ENCODE results near the gene GAR1.
"Not testable (repeated sequence)": the region's sequence is repeated elsewhere in the genome, so short reads cannot be mapped to it uniquely, and the experiment has no call there.

The GAR1 gene

DNA sequence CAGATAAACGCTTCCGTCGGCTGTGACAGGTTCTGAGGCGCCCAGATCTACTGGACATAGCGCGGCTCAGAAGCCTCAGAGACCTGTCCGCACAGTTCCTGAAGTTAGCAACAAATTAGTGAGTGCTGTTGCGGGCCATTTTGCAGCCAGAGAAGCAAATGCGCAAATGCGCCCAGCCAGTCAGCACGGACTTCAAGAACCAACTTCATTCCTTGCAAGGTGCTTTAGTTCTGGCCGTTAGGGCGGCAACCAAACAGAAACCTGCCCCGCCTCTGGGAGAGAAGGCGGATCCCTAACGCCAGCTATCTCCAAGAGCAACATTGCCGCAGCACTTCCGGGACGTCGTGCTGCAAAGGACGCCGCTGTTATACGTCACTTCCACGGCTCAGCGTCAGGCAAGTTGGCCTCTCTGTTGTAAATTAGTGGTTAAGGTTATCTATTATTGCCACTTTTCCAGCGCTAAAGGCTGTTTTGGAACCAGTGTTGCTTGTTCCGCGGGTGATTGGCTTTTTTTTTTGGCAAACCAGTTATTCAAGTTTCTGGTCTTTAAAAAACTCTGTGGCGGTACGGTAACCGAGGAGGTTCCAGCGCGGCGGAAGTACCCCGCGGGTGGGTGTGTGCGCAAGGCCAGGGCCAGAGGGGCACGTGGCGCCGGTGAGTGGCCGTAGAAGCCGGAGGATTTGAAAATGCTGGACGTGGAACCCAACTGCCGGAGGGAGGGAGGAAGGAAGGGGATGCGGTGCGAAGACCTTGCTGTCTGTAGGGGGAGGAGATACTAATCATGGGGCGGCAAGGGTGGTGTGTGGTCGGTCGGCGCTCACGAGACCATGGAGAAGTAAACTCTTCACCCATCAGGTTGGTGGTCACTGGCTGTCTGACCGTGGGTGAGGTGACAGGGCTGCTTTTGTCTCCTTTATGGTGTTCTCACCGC, at the start of gene GAR1:
Gene GAR1, plus strand, starts transcription at position 612 of the 931 bp plus-strand sequence. CDS start 403 bp downstream, outside the sequence.
- Mint-ChIP-seq H3K4me3 (peak within 1 kb of the TSS; percentile 100), H3K36me3 (ENCODE audit: low read depth) (peaks cover 50% of the 10 kb centered on the region), H3K4me1 (ENCODE audit: low read depth) (peaks cover 49% of the 10 kb centered on the region), H3K27me3 (no peaks in the 10 kb centered on the region), H3K27ac (peak within 1 kb of the TSS; percentile 99), H3K9me3 (no peaks in the 10 kb centered on the region)
- peak; percentile 87 for DNase-seq

DNA sequence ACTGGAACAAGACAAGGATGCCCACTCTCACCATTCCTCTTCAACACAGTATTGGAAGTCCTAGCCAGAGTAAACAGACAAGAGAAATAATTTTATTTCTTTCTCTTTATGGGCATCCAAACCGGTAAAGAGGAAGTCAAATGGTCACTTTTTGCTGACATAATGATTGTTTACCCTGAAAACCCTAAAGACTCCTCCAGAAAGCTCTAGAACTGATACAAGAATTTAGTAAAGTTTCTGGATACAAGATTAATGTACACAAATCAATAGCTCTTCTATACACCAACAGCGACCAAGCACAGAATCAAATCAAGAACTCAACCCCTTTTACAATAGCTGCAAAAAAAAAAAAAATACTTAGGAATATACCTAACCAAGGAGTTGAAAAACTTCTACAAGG, 33.5 kb upstream of the GAR1 start:
- not testable (repeated sequence) for H3K27me3 Mint-ChIP-seq; H3K36me3 Mint-ChIP-seq (ENCODE audit: low read depth); H3K27ac Mint-ChIP-seq; H3K4me3 Mint-ChIP-seq; H3K4me1 Mint-ChIP-seq (ENCODE audit: low read depth); DNase-seq; H3K9me3 Mint-ChIP-seq

DNA sequence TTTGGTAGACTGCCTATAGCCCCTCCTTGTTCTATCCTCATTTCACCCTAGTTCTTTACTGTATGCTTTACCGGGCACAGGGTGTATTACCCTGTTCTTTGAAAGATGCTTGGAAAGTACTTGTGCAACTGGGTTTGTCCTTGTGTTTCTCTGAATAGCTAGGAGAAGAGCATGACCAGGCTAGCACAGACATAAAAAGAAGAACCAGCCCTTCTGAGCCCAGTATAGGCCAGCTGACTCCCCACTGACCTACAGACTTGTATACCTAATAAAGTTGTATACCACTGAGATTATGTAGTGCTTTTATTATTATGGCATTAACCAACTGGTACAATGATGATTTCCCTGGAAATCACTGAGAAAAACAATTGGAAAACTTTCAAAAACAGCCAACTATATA, 28.7 kb upstream of the GAR1 start:
- no peak overlapping the region for H3K27ac Mint-ChIP-seq
- peaks cover 2% of the 10 kb centered on the region for H3K36me3 Mint-ChIP-seq (ENCODE audit: low read depth)
- H3K4me1 Mint-ChIP-seq (ENCODE audit: low read depth) = no peaks in the 10 kb centered on the region
- H3K9me3 Mint-ChIP-seq = peaks cover 13% of the 10 kb centered on the region
- no peak for DNase-seq
- H3K27me3 Mint-ChIP-seq = no peaks in the 10 kb centered on the region
- H3K4me3 Mint-ChIP-seq = no peak overlapping the region

DNA sequence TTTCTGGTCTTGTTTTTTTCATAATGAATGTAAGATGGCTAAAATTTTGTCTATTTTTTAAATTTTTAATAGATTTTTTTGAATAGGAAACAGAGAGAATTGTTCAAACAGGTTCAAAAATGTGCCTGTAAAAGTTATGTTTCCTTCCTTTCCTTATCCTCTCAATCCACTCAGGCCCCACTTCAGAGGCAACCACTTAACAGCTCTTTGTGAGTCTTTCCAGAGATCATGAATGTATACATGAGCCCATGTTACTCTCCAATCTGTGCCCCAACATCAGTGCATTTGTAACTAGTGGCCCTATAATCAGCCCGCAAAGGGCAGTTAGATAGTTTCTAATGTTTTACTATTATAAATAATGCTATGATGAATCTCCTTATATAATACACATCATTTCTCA, 27.8 kb upstream of the GAR1 start:
- Mint-ChIP-seq H3K36me3 (ENCODE audit: low read depth) (peaks cover 2% of the 10 kb centered on the region), H3K27me3 (no peaks in the 10 kb centered on the region), H3K4me1 (ENCODE audit: low read depth) (no peaks in the 10 kb centered on the region), H3K27ac (no peak overlapping the region), H3K9me3 (peaks cover 13% of the 10 kb centered on the region), H3K4me3 (no peak overlapping the region)
- no peak for DNase-seq

DNA sequence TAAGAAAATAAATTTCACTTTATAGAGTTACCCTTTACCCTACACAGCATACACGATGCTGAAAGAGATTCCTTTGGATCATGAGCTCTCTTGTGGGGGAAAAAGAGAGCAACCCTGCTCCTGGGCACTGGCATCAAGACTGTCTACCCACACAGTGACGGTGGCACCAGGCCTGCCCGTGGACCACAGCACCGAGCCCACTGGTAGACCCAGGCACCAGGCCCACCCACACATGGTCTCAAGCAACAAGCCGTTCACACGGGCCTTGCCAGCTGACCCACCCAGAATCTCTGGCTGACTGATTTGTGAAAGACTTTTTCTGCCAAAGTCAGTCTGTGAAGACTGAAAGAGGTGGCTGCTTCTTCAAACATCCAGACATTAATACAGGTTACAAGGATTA, 20.5 kb upstream of the GAR1 start:
- DNase-seq = no peak
- no peaks in the 10 kb centered on the region for H3K36me3 Mint-ChIP-seq (ENCODE audit: low read depth)
- no peak overlapping the region for H3K4me3 Mint-ChIP-seq
- H3K9me3 Mint-ChIP-seq = peaks cover 20% of the 10 kb centered on the region
- H3K27ac Mint-ChIP-seq = no peak overlapping the region
- H3K27me3 Mint-ChIP-seq = peaks cover 5% of the 10 kb centered on the region
- H3K4me1 Mint-ChIP-seq (ENCODE audit: low read depth) = no peaks in the 10 kb centered on the region

DNA sequence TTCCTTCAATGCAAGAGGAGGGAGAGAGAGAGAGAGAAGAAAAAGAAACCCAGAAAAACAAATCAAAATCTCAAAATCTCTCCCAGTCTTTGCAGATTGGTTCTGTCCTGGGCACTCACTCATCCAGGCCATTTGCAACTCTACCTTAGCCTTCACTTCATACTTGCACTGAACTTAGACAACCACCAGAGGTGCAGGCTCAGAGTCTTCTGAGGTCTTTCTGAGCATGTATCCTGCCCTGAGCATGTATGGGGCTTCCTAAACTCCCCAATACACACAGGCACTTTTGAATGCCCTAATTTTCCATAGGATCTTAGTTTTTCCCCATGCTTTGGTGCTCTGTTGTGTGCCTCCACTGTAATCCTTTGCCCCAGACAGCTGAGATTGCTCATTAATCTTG, 16.7 kb upstream of the GAR1 start:
- no peaks in the 10 kb centered on the region for H3K4me1 Mint-ChIP-seq (ENCODE audit: low read depth)
- no peak overlapping the region for H3K27ac Mint-ChIP-seq
- no peaks in the 10 kb centered on the region for H3K36me3 Mint-ChIP-seq (ENCODE audit: low read depth)
- peaks cover 17% of the 10 kb centered on the region for H3K9me3 Mint-ChIP-seq
- no peak for DNase-seq
- no peak overlapping the region for H3K4me3 Mint-ChIP-seq
- H3K27me3 Mint-ChIP-seq = peaks cover 4% of the 10 kb centered on the region

DNA sequence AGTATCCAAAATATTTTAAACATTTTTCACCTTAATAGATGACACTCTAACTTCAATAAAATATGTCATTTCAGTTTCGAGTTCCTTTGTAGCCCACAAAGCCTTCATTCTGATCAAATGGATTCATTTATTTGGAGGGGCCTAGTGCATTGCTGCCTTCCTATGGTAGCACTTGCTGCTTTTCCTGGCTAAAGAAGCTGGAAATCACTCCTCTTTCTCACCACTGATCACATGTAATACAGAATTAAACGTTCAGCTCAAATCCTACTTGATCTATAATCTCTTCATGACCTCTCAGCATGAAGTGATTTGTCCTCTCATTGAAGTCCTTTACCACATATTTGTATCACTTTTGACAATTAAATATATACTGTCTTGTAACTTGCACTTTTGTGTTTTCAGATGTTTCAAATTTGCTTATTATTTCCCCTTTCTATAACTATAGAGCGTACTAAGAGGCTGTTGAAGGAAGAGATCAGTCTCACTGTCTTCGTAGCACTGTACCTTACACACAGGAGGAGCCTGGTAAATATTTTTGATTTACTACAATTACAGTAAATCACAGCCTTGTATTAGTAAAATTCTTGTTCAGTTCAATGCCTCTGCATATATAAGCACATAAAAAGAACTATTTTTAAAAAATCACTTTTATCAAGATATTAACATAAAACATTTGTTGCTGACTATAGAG, 14.3 kb upstream of the GAR1 start:
- no peak for DNase-seq
- H3K4me3 Mint-ChIP-seq = no peak overlapping the region
- H3K4me1 Mint-ChIP-seq (ENCODE audit: low read depth) = no peaks in the 10 kb centered on the region
- H3K9me3 Mint-ChIP-seq = peaks cover 5% of the 10 kb centered on the region
- H3K27me3 Mint-ChIP-seq = no peaks in the 10 kb centered on the region
- no peak overlapping the region for H3K27ac Mint-ChIP-seq
- no peaks in the 10 kb centered on the region for H3K36me3 Mint-ChIP-seq (ENCODE audit: low read depth)

DNA sequence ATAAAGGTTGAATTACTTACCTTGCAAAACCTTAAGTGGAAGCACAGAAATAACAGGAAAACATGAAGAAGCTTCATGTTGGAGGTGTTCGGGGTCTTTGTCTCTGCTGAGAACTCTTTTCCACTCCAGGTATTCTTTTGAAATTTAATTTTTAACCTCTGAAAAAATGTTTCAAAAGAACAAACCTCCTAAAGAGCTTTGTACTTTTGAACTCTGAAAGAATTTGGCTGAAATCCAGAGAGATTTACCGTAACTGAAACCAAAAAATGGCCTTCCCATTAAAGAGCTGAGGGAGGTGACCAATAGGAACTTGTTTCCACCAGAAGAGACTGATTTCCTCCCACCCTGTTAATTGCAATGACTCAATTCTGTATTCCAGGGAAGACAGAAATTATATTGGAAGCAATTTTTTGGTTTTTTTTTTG, 13.7 kb upstream of the GAR1 start, which contains the start of gene CFI:
Gene CFI, minus strand, starts transcription at position 105 of the 425 bp plus-strand sequence. Its CDS starts 28 bp downstream, at position 77.
- Mint-ChIP-seq H3K4me3 (no peak within 1 kb of the TSS), H3K27me3 (no peaks in the 10 kb centered on the region), H3K4me1 (ENCODE audit: low read depth) (no peaks in the 10 kb centered on the region), H3K27ac (no peak within 1 kb of the TSS), H3K9me3 (no peaks in the 10 kb centered on the region), H3K36me3 (ENCODE audit: low read depth) (no peaks in the 10 kb centered on the region)
- DNase-seq = no peak

DNA sequence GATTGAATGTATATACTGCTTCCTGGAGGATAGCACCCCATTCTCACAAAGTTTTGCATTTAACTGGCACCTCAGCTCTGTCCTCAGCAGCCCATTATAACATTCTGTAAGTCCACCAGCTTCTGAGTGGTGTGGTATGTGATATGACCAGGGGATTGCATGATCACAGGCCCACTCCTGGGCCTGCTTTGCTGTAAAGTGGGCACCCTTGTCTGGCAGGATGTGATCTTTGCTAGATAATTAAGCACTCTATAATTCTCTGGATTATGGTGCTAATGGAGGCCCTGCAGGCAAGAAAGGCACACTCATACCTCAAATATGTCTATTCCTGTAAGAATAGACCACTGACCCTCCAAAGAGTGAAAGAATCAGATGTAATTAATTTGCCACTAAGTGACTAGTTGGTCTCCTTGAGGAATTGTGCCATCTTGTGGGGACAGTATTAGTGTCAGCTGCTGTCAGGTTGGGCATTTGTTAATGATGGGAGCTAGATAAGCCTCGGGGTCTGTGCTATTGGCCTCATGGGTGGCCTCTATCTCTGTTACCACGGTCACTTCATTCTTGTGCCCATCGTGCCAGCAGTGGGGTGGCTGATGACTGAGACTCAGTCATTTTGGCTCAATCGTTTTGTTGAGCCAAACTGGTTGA, 11.5 kb upstream of the GAR1 start:
- peaks cover 5% of the 10 kb centered on the region for H3K27me3 Mint-ChIP-seq
- H3K9me3 Mint-ChIP-seq = no peaks in the 10 kb centered on the region
- H3K27ac Mint-ChIP-seq = no peak overlapping the region
- H3K4me3 Mint-ChIP-seq = no peak overlapping the region
- H3K36me3 Mint-ChIP-seq (ENCODE audit: low read depth) = no peaks in the 10 kb centered on the region
- no peaks in the 10 kb centered on the region for H3K4me1 Mint-ChIP-seq (ENCODE audit: low read depth)
- DNase-seq = no peak

DNA sequence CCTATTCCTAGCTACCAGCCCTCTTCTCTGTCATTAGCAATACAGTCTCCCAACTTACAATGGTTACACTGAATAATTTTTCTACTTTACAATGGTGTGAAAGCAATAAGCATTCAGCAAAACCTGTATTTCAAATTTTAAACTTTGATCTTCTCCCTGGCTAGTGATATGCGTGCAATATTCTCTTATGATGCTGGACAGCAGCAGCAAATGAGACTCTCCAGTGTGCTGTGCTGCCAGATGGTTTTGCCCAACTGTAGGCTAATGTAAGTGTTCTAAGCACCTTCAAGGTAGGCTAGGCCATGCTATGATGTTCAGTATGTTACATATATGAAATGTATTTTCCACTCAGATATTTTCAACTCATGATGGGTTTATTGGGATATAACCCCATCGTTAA, 5.9 kb upstream of the GAR1 start:
- Mint-ChIP-seq H3K36me3 (ENCODE audit: low read depth) (no peaks in the 10 kb centered on the region), H3K4me1 (ENCODE audit: low read depth) (peaks cover 4% of the 10 kb centered on the region), H3K9me3 (no peaks in the 10 kb centered on the region), H3K27ac (no peak overlapping the region), H3K27me3 (peaks cover 5% of the 10 kb centered on the region), H3K4me3 (no peak overlapping the region)
- DNase-seq = no peak

DNA sequence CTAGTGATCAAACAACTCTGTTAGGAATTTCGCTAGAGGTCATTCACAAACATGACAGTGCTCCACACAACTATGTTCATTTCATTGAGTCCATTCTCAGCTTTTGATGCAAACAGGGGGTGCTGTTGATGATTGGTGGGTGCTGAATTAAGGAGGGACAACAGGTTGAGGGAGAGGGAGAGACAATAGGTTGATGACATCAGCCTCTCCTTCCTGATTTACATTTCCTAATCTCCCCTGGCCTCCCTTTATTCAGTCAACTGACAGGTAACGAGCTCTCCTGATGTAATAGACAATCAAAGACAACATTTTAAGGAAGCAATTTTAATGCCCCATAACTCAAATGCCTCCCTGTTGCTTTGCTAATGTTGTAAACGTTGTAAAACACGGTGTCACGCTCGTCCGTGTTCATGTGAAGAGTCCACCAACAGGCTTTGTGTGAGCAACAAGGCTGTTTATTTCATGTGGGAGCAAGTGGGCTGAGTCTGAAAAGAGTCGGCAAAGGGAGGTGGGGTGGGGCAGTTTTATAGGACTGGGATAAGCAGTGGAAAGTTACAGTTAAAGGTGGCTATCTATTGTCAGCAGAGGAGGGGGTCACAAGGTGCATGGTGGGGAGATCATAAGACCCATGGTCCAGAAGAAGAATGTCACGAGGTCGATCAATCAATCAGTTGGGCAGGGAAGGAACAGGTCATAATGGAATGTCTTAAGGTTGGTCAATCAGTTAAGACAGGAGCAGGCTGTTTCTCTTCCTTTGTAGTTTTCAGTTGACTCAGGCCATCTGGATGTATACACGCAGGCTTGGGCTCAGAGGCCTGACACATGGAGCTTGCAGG, 4.8 kb upstream of the GAR1 start:
- peaks cover 5% of the 10 kb centered on the region for H3K27me3 Mint-ChIP-seq
- no peak for DNase-seq
- H3K36me3 Mint-ChIP-seq (ENCODE audit: low read depth) = peaks cover 5% of the 10 kb centered on the region
- H3K4me1 Mint-ChIP-seq (ENCODE audit: low read depth) = peaks cover 8% of the 10 kb centered on the region
- no peaks in the 10 kb centered on the region for H3K9me3 Mint-ChIP-seq
- H3K4me3 Mint-ChIP-seq = no peak overlapping the region
- H3K27ac Mint-ChIP-seq = no peak overlapping the region

DNA sequence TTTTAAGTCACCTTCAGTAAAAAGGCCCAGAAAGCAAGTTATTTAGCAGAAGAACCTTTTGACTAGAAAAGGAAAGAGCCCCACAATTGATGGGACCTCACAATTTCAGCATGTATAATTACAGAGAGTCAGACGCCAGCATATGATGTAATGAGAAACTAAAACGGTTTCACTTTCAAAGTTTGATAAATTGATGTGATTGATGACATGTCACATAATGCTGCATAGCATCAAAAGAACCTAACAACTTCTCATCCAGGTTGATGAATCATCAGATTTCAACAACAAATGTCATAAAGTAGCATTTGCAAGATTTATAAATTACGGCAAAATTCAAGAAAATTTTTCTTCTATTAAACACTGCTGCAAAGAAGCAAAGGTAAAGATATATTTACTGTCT, 3.9 kb upstream of the GAR1 start:
- Mint-ChIP-seq H3K27ac (no peak overlapping the region), H3K36me3 (ENCODE audit: low read depth) (peaks cover 14% of the 10 kb centered on the region), H3K4me3 (no peak overlapping the region), H3K9me3 (no peaks in the 10 kb centered on the region), H3K27me3 (peaks cover 5% of the 10 kb centered on the region), H3K4me1 (ENCODE audit: low read depth) (peaks cover 15% of the 10 kb centered on the region)
- no peak for DNase-seq

DNA sequence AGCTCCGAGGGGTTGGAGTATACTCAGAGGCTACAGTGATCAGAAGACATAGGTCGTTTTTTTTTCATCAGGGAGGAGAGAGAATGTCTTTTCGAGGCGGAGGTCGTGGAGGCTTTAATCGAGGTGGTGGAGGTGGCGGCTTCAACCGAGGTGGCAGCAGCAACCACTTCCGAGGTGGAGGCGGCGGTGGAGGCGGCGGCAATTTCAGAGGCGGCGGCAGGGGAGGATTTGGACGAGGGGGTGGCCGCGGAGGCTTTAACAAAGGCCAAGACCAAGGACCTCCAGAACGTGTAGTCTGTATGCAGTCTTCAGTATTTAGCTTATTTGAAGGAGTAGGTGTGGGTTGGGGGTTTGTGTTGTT, 500 bp downstream of the GAR1 start:
- peaks cover 55% of the 10 kb centered on the region for H3K4me1 Mint-ChIP-seq (ENCODE audit: low read depth)
- H3K36me3 Mint-ChIP-seq (ENCODE audit: low read depth) = peaks cover 57% of the 10 kb centered on the region
- no peaks in the 10 kb centered on the region for H3K9me3 Mint-ChIP-seq
- H3K27me3 Mint-ChIP-seq = no peaks in the 10 kb centered on the region
- peak overlapping the region; percentile 100 for H3K4me3 Mint-ChIP-seq
- peak overlapping the region; percentile 99 for H3K27ac Mint-ChIP-seq
- peak; percentile 63 for DNase-seq

DNA sequence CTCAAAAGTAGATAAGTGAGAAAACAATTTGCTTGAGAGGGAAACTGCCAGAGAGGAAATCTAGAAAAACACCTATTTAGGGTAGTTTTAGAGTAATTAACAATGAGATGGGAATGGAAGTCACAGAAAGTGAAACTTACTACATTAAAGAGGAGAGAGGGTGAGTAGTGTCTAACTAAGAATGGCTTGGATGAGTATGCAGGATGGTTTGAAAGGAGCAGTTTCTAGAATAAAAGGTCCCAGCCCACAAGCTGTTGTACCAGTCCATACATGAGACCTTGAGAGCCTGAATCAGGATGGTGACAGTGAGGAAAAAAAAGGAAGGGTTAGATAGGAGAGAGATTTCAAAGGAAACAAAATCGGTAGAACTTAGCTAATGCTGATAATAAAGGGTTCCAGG, 1.3 kb downstream of the GAR1 start:
- Mint-ChIP-seq H3K36me3 (ENCODE audit: low read depth) (peaks cover 65% of the 10 kb centered on the region), H3K4me1 (ENCODE audit: low read depth) (peaks cover 61% of the 10 kb centered on the region)

More for the DNA sequence above, 1.3 kb downstream of the GAR1 start:
- Mint-ChIP-seq H3K27ac (peak overlapping the region; percentile 99), H3K4me3 (peak overlapping the region; percentile 100), H3K27me3 (no peaks in the 10 kb centered on the region), H3K9me3 (no peaks in the 10 kb centered on the region)
- DNase-seq = no peak
